GM19099 (cell line): ENCODE data around the gene ZBTB7B.

Experiments used
- POLR2A ChIP-seq: IDR thresholded peaks from 3 replicates; pipeline ENCODE4 v1.6.1; 2011; ENCODE audit warnings: low read depth; ENCODE audit not compliant: insufficient read length; ENCODE audit errors: extremely low read depth

The ZBTB7B gene

DNA sequence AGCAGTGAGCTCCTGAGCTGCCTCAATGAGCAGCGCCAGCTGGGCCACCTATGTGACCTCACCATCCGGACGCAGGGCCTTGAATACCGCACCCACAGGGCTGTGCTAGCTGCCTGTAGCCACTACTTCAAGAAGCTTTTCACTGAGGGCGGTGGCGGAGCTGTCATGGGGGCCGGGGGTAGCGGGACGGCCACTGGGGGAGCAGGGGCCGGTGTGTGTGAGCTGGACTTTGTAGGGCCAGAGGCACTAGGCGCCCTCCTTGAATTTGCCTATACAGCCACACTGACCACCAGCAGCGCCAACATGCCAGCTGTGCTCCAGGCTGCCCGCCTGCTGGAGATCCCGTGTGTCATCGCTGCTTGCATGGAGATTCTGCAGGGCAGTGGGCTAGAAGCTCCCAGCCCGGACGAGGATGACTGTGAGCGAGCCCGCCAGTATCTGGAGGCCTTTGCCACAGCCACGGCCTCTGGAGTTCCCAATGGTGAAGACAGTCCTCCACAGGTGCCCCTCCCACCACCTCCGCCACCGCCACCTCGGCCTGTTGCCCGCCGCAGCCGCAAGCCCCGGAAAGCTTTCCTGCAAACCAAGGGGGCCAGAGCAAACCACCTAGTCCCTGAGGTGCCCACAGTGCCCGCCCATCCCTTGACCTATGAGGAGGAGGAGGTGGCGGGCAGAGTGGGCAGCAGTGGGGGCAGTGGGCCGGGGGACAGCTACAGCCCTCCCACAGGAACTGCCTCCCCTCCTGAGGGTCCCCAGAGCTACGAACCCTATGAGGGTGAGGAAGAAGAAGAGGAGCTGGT is 12.3 kb downstream of the ZBTB7B start:
- TF ChIP-seq POLR2A, result no peak

DNA sequence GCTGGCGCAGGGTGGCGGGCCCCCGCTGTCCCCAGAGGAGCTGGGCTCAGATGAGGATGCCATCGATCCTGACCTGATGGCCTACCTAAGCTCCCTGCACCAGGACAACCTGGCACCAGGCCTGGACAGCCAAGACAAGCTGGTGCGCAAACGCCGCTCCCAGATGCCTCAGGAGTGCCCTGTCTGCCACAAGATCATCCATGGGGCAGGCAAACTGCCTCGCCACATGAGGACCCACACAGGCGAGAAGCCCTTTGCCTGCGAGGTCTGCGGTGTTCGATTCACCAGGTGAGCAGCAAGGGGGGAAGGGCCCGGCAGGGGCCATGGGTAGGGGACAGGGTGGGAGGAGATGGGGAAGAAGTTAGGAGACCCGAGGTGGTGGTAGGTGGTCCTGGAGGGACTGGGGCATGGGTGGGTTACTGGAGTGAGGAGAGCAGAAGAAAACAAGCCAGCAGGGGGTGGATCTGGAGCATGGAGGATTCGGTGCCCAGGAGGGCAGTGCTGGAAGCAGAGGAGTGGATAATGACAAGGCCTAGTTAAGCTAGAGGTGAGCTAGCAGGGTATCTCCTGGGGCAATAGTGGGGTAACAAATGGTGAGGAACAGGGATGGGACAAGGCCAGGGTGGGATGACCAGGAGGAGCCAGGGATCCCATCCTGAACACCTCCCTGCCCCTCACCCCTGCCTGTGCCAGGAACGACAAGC is 13.1 kb downstream of the ZBTB7B start:
- TF ChIP-seq POLR2A, result no peak

DNA sequence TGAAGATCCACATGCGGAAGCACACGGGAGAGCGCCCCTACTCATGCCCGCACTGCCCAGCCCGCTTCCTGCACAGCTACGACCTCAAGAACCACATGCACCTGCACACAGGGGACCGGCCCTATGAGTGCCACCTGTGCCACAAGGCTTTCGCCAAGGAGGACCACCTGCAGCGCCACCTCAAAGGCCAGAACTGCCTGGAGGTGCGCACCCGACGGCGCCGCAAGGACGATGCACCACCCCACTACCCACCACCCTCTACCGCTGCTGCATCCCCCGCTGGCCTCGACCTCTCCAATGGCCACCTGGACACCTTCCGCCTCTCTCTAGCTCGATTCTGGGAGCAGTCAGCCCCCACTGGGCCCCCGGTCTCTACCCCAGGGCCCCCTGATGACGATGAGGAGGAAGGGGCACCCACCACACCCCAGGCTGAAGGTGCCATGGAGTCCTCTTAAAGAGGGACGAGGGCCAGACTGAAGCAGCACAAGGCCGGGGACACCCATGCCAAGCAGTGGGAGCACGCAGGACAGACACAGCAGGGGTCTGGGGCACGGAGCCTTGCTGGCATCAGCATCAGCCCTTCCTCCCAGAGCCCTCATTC is 13.7 kb downstream of the ZBTB7B start:
- TF ChIP-seq POLR2A, result no peak

DNA sequence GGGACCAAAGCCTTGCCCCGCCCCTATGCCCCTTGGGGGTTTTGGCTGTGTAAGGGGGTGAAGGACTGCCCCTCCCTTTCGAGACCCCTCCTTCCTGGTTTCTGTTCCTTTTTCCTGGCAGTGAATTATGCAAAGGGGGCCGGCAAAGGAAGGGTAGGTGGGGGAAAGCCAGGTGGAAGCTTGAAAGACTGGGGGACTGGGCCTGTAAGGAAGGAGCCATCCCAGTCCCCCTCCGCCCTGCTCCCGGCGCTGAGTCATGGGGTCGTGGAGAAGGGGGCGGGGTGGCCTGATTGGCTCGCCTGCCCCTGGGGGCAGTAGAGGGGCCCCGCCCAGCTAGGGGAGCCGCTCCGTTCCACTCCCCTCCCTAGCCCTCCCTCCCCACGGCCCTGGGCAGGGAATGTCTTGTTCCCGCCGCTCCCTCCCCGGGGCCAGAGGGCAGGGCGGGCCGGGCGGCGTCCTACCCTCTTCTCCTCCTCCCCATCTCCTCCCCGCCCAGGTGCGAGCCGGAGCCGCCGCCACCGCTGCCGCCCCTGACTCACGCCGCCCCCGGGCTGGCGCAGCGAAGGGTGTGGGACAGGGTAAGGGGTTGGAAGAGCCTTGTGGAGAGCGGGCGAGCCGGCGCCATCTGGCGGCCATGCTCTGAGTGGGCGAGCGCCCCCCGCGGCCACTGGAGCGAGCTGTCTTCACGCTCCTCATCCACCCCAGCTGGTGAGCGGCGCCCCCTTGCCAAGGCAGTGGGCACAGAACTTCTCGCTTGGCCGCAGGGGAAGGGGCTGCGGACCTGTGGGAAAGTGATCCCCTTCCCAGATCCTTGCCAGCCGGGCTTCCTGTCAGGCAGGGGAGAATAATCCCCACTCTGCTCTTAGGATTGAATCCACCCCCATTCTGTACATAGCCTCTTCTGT is 14.7 kb downstream of the ZBTB7B start:
- TF ChIP-seq POLR2A, result peak; percentile 61

DNA sequence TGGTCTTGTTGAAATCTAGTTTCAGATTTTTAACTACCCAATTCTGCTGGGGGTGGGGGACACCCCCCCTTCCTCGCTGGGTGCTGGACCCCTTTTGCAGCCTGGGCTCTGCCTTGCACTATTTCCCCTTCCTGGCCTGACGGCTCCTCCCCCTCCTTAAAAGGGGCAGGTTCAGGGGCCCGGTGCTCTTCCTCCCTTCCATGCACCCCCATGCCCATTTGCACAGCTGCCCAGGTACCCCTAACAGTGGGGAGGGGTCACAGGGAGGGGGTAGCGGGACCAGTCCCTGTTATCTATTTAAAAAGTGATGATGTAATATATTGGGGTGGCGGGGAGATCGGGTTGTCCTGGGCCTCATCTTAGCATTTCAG is 15.3 kb downstream of the ZBTB7B start:
- no peak for TF ChIP-seq POLR2A

DNA sequence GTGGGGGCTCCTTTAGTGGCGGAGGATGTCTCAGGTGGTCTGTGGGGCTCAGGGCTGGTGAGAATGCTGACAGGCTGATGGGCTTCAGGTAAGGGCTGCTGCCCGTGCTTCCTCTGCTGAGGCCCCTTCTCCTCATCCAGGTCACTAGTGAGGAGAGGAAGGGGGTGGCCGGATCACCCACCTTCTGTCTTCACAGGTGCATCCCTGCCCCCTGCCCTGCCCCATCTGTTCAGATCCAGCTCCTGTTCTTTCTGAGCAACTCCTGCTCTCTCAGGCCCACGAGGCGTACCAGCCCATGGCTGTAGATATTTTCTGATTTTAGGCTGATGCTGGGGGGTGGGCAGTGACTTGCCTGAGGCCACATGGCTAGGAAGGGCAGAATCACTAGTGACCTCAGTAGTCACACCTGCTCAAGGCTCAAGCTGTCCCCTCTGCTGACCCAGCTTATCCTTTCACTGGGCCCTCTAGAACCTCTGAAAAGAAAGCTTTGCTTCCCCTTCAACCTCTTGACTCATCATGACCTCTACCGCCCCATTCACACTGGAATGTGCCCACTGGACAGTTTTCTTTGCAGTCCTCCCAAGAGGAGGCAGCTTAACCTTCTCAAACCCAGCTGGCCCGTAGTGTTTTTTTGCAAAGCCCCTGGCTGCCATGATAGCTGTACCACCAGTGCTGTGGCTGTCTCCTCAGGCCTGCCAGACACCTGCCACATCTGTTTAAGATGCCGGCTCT is 16.2 kb downstream of the ZBTB7B start:
- TF ChIP-seq POLR2A, result no peak

DNA sequence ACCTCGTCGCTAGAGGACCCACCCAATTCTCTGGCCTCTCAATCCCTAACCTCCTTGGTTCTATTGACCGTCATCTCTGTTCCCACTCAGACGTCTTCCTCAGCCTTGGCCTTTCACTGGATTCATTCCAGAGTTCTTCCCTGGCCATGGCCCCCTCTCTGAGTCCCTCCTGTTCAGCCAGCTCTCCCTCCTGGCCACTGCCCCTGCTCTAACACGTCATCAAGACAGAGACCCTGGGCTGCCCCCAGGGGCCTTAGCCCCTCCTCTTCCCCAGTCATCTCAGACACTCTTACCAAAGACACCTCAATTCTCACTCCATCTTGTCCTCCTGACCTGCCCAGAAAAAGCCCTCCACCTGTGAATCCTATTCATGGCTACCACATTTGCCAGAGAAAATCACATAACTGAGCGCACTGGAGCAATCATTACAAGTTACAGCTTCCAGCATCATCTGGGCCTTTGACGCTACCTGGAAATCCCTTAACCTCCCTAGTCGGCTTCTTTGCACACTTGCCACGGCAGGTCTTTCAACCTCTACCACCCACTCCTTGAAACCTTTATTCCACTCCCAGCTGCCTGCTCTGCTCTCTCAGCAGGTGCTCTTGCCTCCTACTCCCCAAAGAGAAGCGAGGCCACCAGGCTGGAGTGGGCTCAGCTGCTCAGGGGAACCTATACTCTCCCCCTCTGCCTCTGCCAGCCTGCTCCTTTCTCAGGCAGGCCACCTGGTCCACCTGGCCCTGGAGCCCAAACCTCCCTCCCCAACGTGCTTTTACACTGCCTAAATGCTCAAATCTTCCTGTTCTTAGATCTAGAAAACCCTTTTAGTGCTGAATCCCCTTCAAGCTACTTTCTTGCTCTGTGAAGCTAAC is 17.0 kb downstream of the ZBTB7B start:
- no peak for TF ChIP-seq POLR2A

DNA sequence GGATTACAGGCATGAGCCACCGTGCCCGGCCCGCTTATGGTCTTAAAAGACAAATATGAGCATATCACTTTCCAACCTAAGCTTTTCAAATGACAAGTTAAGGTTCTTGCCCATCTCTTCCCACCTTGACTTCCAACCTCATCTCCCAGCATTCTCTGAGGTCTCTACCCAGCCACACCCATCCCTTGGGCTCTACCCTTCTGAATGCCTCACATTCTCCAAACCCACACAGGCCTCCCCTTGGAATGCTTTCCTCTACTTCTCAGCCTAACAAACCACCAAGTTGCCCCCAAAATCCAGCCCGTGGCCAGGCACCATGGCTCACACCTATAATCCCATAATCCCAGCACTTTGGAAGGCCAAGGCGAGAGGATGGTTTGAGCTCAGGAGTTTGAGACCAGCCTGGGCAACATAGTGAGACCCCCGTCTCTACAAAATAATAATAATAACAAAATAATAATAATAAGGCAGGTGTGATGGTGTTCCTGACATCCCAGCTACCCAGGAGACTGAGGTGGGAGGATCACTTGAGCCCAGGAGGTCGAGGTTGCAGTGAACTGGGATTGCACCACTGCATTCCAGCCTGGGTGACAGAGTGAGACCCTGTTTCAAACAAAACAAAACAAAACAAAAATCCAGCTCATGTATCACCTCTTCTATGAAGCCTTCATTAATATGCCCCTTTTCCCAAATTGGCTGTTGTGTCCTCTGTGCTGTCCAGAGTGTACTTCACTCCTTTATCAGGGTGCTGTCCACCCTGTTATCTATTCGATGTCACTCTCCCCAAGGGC is 19.7 kb downstream of the ZBTB7B start:
- TF ChIP-seq POLR2A, result no peak

DNA sequence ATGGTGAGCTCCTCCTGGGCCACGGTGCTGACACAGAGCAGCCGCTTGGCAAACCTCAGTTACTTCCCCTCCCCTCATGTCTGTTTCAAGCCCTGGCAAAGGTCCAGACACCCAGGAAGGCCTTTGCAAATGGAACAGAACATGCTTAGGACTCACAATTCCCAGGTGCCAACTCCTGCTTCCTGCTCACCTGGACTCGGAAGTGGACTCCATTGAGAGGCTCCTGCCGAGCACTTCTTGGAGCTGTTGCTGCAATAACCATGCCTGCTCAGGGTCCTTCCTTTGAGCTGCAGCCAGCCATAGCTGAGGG is 20.3 kb downstream of the ZBTB7B start:
- TF ChIP-seq POLR2A, result no peak

DNA sequence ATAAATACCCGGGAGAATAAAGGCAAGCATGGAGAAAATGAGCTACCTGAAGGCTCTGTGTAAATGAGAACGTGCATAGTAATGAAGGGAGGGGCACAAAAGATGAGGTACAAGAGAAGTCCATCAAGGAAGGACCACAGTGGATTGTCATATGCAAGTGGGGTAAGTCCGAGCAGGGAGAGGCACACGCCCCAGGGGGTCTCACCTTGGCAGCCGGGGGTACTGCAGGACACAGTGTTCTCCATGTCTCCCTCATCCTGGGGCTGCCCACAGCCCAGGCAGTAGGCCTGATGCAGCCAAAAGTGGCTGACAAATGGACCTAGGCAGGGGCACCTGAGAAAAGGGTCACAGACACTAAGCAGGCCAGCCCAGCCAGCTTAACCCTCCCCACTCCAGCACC is 21.0 kb downstream of the ZBTB7B start:
- TF ChIP-seq POLR2A, result no peak

DNA sequence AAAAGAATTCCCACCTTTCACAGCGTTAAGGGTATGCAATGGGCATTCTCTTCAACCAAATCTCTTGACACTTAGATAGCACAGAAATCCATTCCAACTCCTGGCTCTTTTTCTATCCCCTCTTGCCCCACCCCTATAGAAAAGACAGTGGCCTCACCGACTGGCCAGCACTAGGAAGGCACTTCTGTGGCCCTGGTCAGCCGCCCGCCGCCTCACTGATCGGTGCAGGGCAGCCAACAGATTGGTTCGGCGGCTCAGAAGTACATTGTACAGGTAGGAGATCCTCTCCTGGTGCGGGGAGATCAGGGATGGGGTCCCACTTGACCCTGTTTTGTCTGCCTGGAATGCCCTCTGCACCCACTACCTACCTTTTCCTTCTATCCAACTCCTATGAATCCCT is 21.7 kb downstream of the ZBTB7B start:
- no peak for TF ChIP-seq POLR2A

DNA sequence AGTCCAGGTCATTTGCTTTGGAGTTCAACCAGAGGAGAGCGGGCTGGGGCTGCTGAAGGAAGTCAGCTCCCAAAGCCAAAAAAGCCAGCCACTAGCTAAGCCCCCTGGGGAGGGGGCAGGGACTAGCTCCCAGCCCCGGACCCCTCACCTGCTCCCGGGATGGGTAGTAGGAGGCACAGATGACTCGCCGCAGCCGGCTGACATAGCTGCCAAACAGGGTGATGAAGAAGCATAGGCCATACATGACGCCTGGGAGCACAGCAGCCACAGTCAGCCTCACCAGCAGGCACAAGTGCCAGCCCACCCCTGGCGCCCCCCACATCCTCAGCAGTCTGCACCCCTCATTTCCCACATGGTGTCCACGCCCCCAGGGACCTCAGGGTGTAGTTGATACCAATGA is 23.6 kb downstream of the ZBTB7B start:
- TF ChIP-seq POLR2A, result no peak

DNA sequence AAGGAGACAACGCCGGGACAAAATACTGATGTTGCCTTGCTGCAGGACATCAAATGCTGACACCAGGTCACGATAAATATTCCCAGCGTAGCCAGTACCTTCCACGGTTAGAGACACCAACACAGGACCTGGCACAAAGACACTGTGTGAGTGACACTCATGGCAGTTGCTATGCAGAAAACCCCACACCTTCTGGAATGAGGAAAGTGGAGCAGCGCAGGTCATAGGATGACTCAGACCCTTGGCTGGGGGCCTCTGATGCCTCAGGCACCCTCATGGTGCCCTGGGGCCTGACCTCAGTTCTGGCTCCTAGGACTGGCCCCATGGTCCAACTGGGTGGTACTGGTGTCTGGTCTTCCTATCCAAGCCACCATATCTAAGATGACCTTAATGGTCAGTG is 24.0 kb downstream of the ZBTB7B start:
- TF ChIP-seq POLR2A, result no peak
